Neural progenitor cell (in vitro differentiated cells): Measurements from ENCODE around the gene OVCA2. TPM values are rescaled to one million over a fixed set of nuclear protein-coding genes. Genes with fewer than 3 reads are reported as not detected.
A peak's percentile ranks its signal among the peaks of the same experiment; 100 is the strongest.

Experiments used
- DNase-seq: peaks from one replicate; pipeline ENCODE4 v3.0.0-alpha.2; 2016; ENCODE audit warnings: low spot score
- H2AFZ ChIP-seq: fragments of 200-600 bp; sonication (generic); replicated peaks from 2 replicates; pipeline ENCODE4 v1.6.1; 2016; ENCODE audit warnings: antibody characterized with exemption
- H3F3A ChIP-seq: fragments of 200-600 bp; sonication (generic); 2 replicates; pipeline ENCODE4 v1.6.1; 2016; ENCODE audit warnings: antibody characterized with exemption, low read depth
- H3K27ac ChIP-seq: fragments of 200-600 bp; sonication (generic); 2 replicates; pipeline ENCODE4 v1.5.1; 2016; ENCODE audit warnings: mild to moderate bottlenecking
- H3K27me3 ChIP-seq: fragments of 200-600 bp; sonication (generic); 2 replicates; pipeline ENCODE4 v1.6.1; 2016; ENCODE audit warnings: mild to moderate bottlenecking, moderate library complexity
- H3K36me3 ChIP-seq: fragments of 200-600 bp; sonication (generic); 2 replicates; pipeline ENCODE4 v1.5.1; 2016
- H3K4me1 ChIP-seq: fragments of 200-600 bp; sonication (generic); 2 replicates; pipeline ENCODE4 v1.6.1; 2016; ENCODE audit warnings: mixed run types
- H3K4me2 ChIP-seq: fragments of 200-600 bp; sonication (generic); 2 replicates; pipeline ENCODE4 v1.6.1; 2016
- H3K4me3 ChIP-seq: fragments of 200-600 bp; sonication (generic); 2 replicates; pipeline ENCODE4 v1.5.1; 2016
- H3K79me2 ChIP-seq: fragments of 200-600 bp; sonication (generic); 2 replicates; pipeline ENCODE4 v1.6.1; 2016; ENCODE audit warnings: low read depth
- H3K9ac ChIP-seq: fragments of 200-600 bp; sonication (generic); 2 replicates; pipeline ENCODE4 v1.6.1; 2016
- H3K9me3 ChIP-seq: fragments of 200-600 bp; sonication (generic); 2 replicates; pipeline ENCODE4 v1.5.1; 2016; ENCODE audit warnings: low read depth
- H4K20me1 ChIP-seq: fragments of 200-600 bp; sonication (generic); 2 replicates; pipeline ENCODE4 v1.6.1; 2016; ENCODE audit warnings: low read depth
- H3K27ac Mint-ChIP-seq: 3 replicates; pipeline ENCODE4 v1.8.0; 2021; ENCODE audit warnings: mixed read lengths
- H3K27me3 Mint-ChIP-seq: 2 replicates; pipeline ENCODE4 v1.8.0; 2022; ENCODE audit warnings: low read depth, mild to moderate bottlenecking, inconsistent platforms, moderate library complexity, mixed read lengths; ENCODE audit not compliant: insufficient read depth
- H3K36me3 Mint-ChIP-seq: 3 replicates; pipeline ENCODE4 v1.8.0; 2021; ENCODE audit warnings: mixed read lengths
- H3K4me1 Mint-ChIP-seq: 3 replicates; pipeline ENCODE4 v1.8.0; 2021; ENCODE audit warnings: mixed read lengths
- H3K4me3 Mint-ChIP-seq: 3 replicates; pipeline ENCODE4 v1.8.0; 2021; ENCODE audit warnings: mild to moderate bottlenecking, moderate library complexity, mixed read lengths
- H3K9me3 Mint-ChIP-seq: 3 replicates; pipeline ENCODE4 v1.8.0; 2020; ENCODE audit warnings: mixed read lengths
- CTCF ChIP-seq: fragments of 200-600 bp; sonication (generic); IDR thresholded peaks from 2 replicates; pipeline ENCODE4 v1.5.1; 2017; ENCODE audit warnings: antibody characterized with exemption, mild to moderate bottlenecking
- EZH2 ChIP-seq: fragments of 200-600 bp; sonication (generic); IDR thresholded peaks from 2 replicates; pipeline ENCODE4 v1.6.1; 2017; ENCODE audit warnings: antibody characterized with exemption, mild to moderate bottlenecking, moderate library complexity
- EZH2phosphoT487 ChIP-seq: fragments of 200-600 bp; sonication (generic); IDR thresholded peaks from 2 replicates; pipeline ENCODE4 v1.6.1; 2017; ENCODE audit warnings: antibody characterized with exemption
- total RNA-seq: library from RNA; depleted of rRNA; stranded (reverse); fragments of >200 nt; gene quantifications from 2 replicates; pipeline ENCODE4 v1.2.3, GENCODE V29; 2015; ENCODE audit warnings: low replicate concordance

OVCA2 gene
- total RNA-seq, 1 donor from 2014 or later = 5.4 TPM

- Histone ChIP-seq H2AFZ (no peak overlapping the region), H4K20me1 (peaks cover 4% of the 10 kb centered on the region), H3K27me3 (no peaks in the 10 kb centered on the region), H3K27ac (no peak overlapping the region), H3K79me2 (no peaks in the 10 kb centered on the region), H3K4me1 (no peaks in the 10 kb centered on the region), H3K9ac (no peak overlapping the region), H3F3A (no peaks in the 10 kb centered on the region), H3K9me3 (no peaks in the 10 kb centered on the region), H3K4me3 (no peak overlapping the region), H3K4me2 (no peak overlapping the region), H3K36me3 (no peaks in the 10 kb centered on the region)
- H3K36me3 Mint-ChIP-seq = peaks cover 30% of the 10 kb centered on the region
- TF ChIP-seq CTCF (no peak), EZH2 (no peak), EZH2phosphoT487 (no peak)
- peaks cover 10% of the 10 kb centered on the region for H3K4me1 Mint-ChIP-seq
- H3K27me3 Mint-ChIP-seq = peaks cover 3% of the 10 kb centered on the region
- no peak overlapping the region for H3K27ac Mint-ChIP-seq
- DNase-seq = no peak
- peak overlapping the region; percentile 28 for H3K4me3 Mint-ChIP-seq
- no peaks in the 10 kb centered on the region for H3K9me3 Mint-ChIP-seq
Observed at GRCh38 chr17:2081564-2081963, 39.7 kb downstream of the OVCA2 start.

- TF ChIP-seq EZH2 (no peak), EZH2phosphoT487 (no peak), CTCF (no peak)
- Histone ChIP-seq H3K36me3 (no peaks in the 10 kb centered on the region), H3K9ac (no peak overlapping the region), H3F3A (no peaks in the 10 kb centered on the region), H3K4me2 (no peak overlapping the region), H3K27ac (no peak overlapping the region), H3K4me1 (no peaks in the 10 kb centered on the region), H4K20me1 (peaks cover 3% of the 10 kb centered on the region), H3K27me3 (no peaks in the 10 kb centered on the region), H3K4me3 (no peak overlapping the region), H2AFZ (no peak overlapping the region), H3K79me2 (no peaks in the 10 kb centered on the region), H3K9me3 (no peaks in the 10 kb centered on the region)
- Mint-ChIP-seq H3K27ac (no peak overlapping the region), H3K4me3 (peak overlapping the region; percentile 28), H3K9me3 (no peaks in the 10 kb centered on the region), H3K4me1 (peaks cover 10% of the 10 kb centered on the region), H3K36me3 (peaks cover 30% of the 10 kb centered on the region), H3K27me3 (peaks cover 3% of the 10 kb centered on the region)
- no peak for DNase-seq
Observed at GRCh38 chr17:2082003-2082781, 40.4 kb downstream of the OVCA2 start.

GRCh38 chr17:2083613-2084035 is 41.8 kb downstream of the OVCA2 start:
- peaks cover 30% of the 10 kb centered on the region for H3K36me3 Mint-ChIP-seq
- TF ChIP-seq EZH2 = no peak
- TF ChIP-seq CTCF = no peak
- TF ChIP-seq EZH2phosphoT487 = no peak
- no peak overlapping the region for H3K4me3 Mint-ChIP-seq
- H3K9me3 Mint-ChIP-seq = no peaks in the 10 kb centered on the region
- H3K79me2 ChIP-seq = no peaks in the 10 kb centered on the region
- no peaks in the 10 kb centered on the region for H3F3A ChIP-seq
- H4K20me1 ChIP-seq = peaks cover 3% of the 10 kb centered on the region
- H3K27me3 ChIP-seq = no peaks in the 10 kb centered on the region
- H3K4me2 ChIP-seq = no peak overlapping the region
- peaks cover 19% of the 10 kb centered on the region for H3K4me1 Mint-ChIP-seq
- H3K4me1 ChIP-seq = no peaks in the 10 kb centered on the region
- no peaks in the 10 kb centered on the region for H3K36me3 ChIP-seq
- H3K27ac Mint-ChIP-seq = no peak overlapping the region
- no peak overlapping the region for H3K9ac ChIP-seq
- no peak overlapping the region for H3K4me3 ChIP-seq
- H3K27me3 Mint-ChIP-seq = peaks cover 3% of the 10 kb centered on the region
- no peak overlapping the region for H3K27ac ChIP-seq
- H2AFZ ChIP-seq = no peak overlapping the region
- no peak for DNase-seq
- H3K9me3 ChIP-seq = no peaks in the 10 kb centered on the region
